ENCODE data around the gene SLC12A4.

- TF ChIP-seq CTCF (IDR thresholded peaks at IDR 0.05) (no peak), POLR2A (IDR thresholded peaks at IDR 0.05) (no peak)
Measured at GRCh38 chr16:67939507-67940445, 28.7 kb downstream of the SLC12A4 start.

Measured in suprapubic skin (tissue), 3 donors.